ENCODE data around the gene DBN1. TPM values are rescaled to one million over a fixed set of nuclear protein-coding genes. Genes with fewer than 3 reads are reported as not detected.

DBN1 gene
- total and polyA plus RNA-seq, 9 of the 15 experiments (the other 6 are each of a cell fraction or from before 2014, with no cell fraction given) = 0.25 to 87.2 (median 27.9) TPM

DNA sequence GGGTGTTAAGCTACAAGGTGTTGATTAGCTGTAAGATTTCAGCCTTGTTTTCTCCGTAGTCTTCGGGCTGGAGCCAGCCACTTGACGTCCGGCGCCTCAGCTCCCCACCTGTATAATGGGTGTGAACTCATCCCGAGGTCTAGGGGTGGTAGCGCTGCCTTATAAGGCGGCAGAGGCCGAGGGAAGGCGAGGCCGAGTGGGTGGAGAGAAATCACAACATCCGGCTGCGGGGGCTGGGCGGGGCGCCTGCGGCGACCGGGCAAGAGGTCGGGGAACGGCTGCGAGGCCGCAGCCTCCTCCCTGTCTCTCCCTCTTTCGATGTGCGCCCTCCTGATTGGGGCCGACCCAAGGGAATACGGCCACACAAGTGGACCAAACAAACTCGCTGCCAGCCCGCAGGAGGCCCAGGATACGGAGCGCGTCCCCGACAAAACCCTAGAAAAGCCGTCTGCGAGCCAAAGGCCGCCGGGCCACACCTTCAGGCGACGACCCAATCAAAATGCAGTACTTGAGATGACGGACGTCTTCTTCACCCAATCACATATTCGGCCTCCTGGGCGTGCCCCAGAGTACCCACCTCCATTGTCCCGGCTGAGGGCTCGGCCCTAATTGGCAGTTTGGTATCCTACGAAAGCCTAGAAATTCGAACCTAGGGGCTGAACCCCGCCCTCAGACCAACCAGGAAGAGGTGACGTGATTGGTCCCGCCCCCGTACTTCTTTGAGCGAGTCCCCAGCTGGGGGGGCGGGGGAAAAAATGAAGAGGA lies 47.5 kb downstream of the DBN1 start (continued):
- TF ChIP-seq, protein P1, sequence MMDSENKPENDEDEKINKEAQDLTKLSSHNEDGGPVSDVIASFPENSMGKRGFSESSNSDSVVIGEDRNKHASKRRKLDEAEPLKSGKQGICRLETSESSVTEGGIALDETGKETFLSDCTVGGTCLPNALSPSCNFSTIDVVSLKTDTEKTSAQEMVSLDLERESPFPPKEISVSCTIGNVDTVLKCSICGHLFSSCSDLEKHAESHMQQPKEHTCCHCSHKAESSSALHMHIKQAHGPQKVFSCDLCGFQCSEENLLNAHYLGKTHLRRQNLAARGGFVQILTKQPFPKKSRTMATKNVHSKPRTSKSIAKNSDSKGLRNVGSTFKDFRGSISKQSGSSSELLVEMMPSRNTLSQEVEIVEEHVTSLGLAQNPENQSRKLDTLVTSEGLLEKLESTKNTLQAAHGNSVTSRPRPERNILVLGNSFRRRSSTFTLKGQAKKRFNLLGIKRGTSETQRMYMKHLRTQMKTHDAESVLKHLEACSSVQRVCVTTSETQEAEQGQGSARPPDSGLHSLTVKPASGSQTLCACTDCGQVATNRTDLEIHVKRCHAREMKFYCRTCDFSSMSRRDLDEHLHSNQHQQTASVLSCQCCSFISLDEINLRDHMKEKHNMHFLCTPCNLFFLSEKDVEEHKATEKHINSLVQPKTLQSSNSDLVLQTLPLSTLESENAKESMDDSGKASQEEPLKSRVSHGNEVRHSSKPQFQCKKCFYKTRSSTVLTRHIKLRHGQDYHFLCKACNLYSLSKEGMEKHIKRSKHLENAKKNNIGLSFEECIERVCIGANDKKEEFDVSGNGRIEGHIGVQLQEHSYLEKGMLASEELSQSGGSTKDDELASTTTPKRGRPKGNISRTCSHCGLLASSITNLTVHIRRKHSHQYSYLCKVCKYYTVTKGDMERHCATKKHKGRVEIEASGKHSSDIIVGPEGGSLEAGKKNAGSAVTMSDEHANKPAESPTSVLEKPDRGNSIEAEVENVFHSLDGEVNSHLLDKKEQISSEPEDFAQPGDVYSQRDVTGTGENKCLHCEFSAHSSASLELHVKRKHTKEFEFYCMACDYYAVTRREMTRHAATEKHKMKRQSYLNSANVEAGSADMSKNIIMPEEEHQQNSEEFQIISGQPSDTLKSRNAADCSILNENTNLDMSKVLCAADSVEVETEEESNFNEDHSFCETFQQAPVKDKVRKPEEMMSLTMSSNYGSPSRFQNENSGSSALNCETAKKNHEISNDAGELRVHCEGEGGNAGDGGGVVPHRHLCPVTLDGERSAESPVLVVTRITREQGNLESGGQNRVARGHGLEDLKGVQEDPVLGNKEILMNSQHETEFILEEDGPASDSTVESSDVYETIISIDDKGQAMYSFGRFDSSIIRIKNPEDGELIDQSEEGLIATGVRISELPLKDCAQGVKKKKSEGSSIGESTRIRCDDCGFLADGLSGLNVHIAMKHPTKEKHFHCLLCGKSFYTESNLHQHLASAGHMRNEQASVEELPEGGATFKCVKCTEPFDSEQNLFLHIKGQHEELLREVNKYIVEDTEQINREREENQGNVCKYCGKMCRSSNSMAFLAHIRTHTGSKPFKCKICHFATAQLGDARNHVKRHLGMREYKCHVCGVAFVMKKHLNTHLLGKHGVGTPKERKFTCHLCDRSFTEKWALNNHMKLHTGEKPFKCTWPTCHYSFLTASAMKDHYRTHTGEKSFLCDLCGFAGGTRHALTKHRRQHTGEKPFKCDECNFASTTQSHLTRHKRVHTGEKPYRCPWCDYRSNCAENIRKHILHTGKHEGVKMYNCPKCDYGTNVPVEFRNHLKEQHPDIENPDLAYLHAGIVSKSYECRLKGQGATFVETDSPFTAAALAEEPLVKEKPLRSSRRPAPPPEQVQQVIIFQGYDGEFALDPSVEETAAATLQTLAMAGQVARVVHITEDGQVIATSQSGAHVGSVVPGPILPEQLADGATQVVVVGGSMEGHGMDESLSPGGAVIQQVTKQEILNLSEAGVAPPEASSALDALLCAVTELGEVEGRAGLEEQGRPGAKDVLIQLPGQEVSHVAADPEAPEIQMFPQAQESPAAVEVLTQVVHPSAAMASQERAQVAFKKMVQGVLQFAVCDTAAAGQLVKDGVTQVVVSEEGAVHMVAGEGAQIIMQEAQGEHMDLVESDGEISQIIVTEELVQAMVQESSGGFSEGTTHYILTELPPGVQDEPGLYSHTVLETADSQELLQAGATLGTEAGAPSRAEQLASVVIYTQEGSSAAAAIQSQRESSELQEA (IDR thresholded peaks at IDR 0.05; ENCODE audit: low read depth) = no peak; the same call in 1 of the 2 replicates
- TF ChIP-seq, protein P2, sequence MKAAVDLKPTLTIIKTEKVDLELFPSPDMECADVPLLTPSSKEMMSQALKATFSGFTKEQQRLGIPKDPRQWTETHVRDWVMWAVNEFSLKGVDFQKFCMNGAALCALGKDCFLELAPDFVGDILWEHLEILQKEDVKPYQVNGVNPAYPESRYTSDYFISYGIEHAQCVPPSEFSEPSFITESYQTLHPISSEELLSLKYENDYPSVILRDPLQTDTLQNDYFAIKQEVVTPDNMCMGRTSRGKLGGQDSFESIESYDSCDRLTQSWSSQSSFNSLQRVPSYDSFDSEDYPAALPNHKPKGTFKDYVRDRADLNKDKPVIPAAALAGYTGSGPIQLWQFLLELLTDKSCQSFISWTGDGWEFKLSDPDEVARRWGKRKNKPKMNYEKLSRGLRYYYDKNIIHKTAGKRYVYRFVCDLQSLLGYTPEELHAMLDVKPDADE (conservative IDR thresholded peaks at IDR 0.05; ENCODE audit: control insufficient read depth, low read depth, low read length) = no peak; the same call in 1 of the 2 replicates
- TF ChIP-seq, protein P3, sequence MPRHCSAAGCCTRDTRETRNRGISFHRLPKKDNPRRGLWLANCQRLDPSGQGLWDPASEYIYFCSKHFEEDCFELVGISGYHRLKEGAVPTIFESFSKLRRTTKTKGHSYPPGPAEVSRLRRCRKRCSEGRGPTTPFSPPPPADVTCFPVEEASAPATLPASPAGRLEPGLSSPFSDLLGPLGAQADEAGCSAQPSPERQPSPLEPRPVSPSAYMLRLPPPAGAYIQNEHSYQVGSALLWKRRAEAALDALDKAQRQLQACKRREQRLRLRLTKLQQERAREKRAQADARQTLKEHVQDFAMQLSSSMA (CRISPR knock-in tag; IDR thresholded peaks at IDR 0.05) = no peak
- TF ChIP-seq, protein P4, sequence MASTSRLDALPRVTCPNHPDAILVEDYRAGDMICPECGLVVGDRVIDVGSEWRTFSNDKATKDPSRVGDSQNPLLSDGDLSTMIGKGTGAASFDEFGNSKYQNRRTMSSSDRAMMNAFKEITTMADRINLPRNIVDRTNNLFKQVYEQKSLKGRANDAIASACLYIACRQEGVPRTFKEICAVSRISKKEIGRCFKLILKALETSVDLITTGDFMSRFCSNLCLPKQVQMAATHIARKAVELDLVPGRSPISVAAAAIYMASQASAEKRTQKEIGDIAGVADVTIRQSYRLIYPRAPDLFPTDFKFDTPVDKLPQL (IDR thresholded peaks at IDR 0.05; ENCODE audit: extremely low read depth, insufficient read length) = no peak
- no peak for TF ChIP-seq DIDO1 (tag; IDR thresholded peaks at IDR 0.05; ENCODE audit: low read depth)
- TF ChIP-seq RHOXF2B (CRISPR knock-in tag; conservative IDR thresholded peaks at IDR 0.05) = no peak
- no peak for TF ChIP-seq HMG20A (CRISPR knock-in tag; conservative IDR thresholded peaks at IDR 0.05)
- no peak for TF ChIP-seq SIX5 (IDR thresholded peaks at IDR 0.05; ENCODE audit: borderline replicate concordance in 1 of 2, insufficient read depth in 1 of 2, low read depth in 1 of 2, low read length in 2 of 2)
- no peak for TF ChIP-seq PHB (CRISPR knock-in tag; IDR thresholded peaks at IDR 0.05)
- peak; percentile 71; the same call in 1 of the 2 replicates for TF ChIP-seq PML (IDR thresholded peaks at IDR 0.05; ENCODE audit: low read length)
- TF ChIP-seq, protein P5, sequence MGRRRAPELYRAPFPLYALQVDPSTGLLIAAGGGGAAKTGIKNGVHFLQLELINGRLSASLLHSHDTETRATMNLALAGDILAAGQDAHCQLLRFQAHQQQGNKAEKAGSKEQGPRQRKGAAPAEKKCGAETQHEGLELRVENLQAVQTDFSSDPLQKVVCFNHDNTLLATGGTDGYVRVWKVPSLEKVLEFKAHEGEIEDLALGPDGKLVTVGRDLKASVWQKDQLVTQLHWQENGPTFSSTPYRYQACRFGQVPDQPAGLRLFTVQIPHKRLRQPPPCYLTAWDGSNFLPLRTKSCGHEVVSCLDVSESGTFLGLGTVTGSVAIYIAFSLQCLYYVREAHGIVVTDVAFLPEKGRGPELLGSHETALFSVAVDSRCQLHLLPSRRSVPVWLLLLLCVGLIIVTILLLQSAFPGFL (CRISPR knock-in tag; IDR thresholded peaks at IDR 0.05) = no peak
- peak; percentile 69; the same call in 1 of the 2 replicates for TF ChIP-seq MTA3 (IDR thresholded peaks at IDR 0.05; ENCODE audit: borderline replicate concordance)
- peak; percentile 87 for TF ChIP-seq SUPT5H (IDR thresholded peaks at IDR 0.05)
- TF ChIP-seq, protein P6, sequence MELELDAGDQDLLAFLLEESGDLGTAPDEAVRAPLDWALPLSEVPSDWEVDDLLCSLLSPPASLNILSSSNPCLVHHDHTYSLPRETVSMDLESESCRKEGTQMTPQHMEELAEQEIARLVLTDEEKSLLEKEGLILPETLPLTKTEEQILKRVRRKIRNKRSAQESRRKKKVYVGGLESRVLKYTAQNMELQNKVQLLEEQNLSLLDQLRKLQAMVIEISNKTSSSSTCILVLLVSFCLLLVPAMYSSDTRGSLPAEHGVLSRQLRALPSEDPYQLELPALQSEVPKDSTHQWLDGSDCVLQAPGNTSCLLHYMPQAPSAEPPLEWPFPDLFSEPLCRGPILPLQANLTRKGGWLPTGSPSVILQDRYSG (tag; conservative IDR thresholded peaks at IDR 0.05; ENCODE audit: low read depth) = no peak

Data from K562 (cell line).